Mammary epithelial cell (primary cell): ENCODE results near the gene CDH24.

ENCODE experiments used
- CTCF ChIP-seq, 2 donors: IDR thresholded peaks in 1 of 2; conservative IDR thresholded peaks in 1 of 2; 2 replicates each; pipeline ENCODE4 v1.5.1; 2011 to 2012; ENCODE audit warnings: inconsistent platforms in 2 of 2, low read length in 2 of 2, mild to moderate bottlenecking in 2 of 2, control low read depth in 1 of 2, low read depth in 1 of 2; ENCODE audit not compliant: insufficient read depth in 1 of 2; ENCODE audit errors: extremely low read depth in 1 of 2
- EZH2 ChIP-seq: IDR thresholded peaks from 2 replicates; pipeline ENCODE4 v1.6.1; 2012; ENCODE audit warnings: low read length, inconsistent platforms, borderline replicate concordance

- TF ChIP-seq CTCF (conservative IDR thresholded peaks at IDR 0.05 in 1 of 2, IDR thresholded peaks at IDR 0.05 in 1 of 2; ENCODE audit: extremely low read depth in 1 of 2, insufficient read depth in 1 of 2, low read depth in 1 of 2, low read length in 2 of 2) (no peak), EZH2 (no peak)
These were observed 10.2 kb downstream of the CDH24 start for GRCh38 chr14:23047034-23047634.
